Natural killer cell (primary cell): ENCODE measurements around the gene THRAP3. TPM values are rescaled to one million over a fixed set of nuclear protein-coding genes. Genes with fewer than 3 reads are reported as not detected.
"Not testable (repeated sequence)": the region's sequence is repeated elsewhere in the genome, so short reads cannot be mapped to it uniquely, and the experiment has no call there.

ENCODE experiments used
- ATAC-seq, 3 donors: fragments of 150-1000 bp in 2 of 3; fragments of 200-7000 bp in 1 of 3; cut with Tn5 transposase; 1 replicate in 1 of 3; 2 replicates in 2 of 3; pipeline ENCODE4 v1.10.0; 2021; ENCODE audit warnings: mild to moderate bottlenecking in 2 of 3, moderate library complexity in 2 of 3
- DNase-seq, 2 donors: peaks; one replicate each; pipeline versions ENCODE4 v3.0.0 to v3.0.0-alpha.2; 2013 to 2021; ENCODE audit warnings: mixed read lengths in 1 of 2
- H3K27ac ChIP-seq: one replicate; pipeline ENCODE4 v1.5.1; 2013; ENCODE audit warnings: mild to moderate bottlenecking, low read length
- H3K27me3 ChIP-seq: one replicate; pipeline ENCODE4 v1.6.1; 2013; ENCODE audit warnings: low read length; ENCODE audit not compliant: control insufficient read depth, insufficient read depth
- H3K36me3 ChIP-seq: one replicate; pipeline ENCODE4 v1.6.1; 2013; ENCODE audit warnings: low read length; ENCODE audit not compliant: control insufficient read depth, insufficient read depth
- H3K4me1 ChIP-seq: one replicate; pipeline ENCODE4 v1.6.1; 2013; ENCODE audit warnings: low read length; ENCODE audit not compliant: control insufficient read depth, insufficient read depth
- H3K4me3 ChIP-seq: one replicate; pipeline ENCODE4 v1.5.1; 2013; ENCODE audit warnings: low read length
- H3K9me3 ChIP-seq: one replicate; pipeline ENCODE4 v1.6.1; 2013; ENCODE audit warnings: low read length; ENCODE audit not compliant: control insufficient read depth, insufficient read depth
- H3K27ac Mint-ChIP-seq, 2 donors: one replicate each; pipeline ENCODE4 v1.8.0; 2022; ENCODE audit warnings: mild to moderate bottlenecking in 2 of 2, mixed read lengths in 2 of 2, moderate library complexity in 1 of 2
- H3K27me3 Mint-ChIP-seq, 2 donors: one replicate each; pipeline ENCODE4 v1.8.0; 2022; ENCODE audit warnings: low read depth in 2 of 2, mixed read lengths in 2 of 2
- H3K36me3 Mint-ChIP-seq: one replicate; pipeline ENCODE4 v1.8.0; 2022; ENCODE audit warnings: mixed read lengths
- H3K4me1 Mint-ChIP-seq, 2 donors: one replicate each; pipeline ENCODE4 v1.8.0; 2022; ENCODE audit warnings: mixed read lengths in 2 of 2
- H3K4me3 Mint-ChIP-seq: one replicate; pipeline ENCODE4 v1.8.0; 2022; ENCODE audit warnings: mild to moderate bottlenecking, moderate library complexity, mixed read lengths
- H3K9me3 Mint-ChIP-seq, 2 donors: one replicate each; pipeline ENCODE4 v1.8.0; 2022; ENCODE audit warnings: mixed read lengths in 2 of 2
- CTCF ChIP-seq: fragments of 200-600 bp; IDR thresholded peaks from one replicate; pipeline ENCODE4 v1.8.0; 2022; ENCODE audit warnings: antibody characterized with exemption
- WGBS: methylation state at CpG from one replicate; pipeline ENCODE4 v1.1.7; 2013; ENCODE audit warnings: missing lambda C conversion rate; ENCODE audit not compliant: insufficient coverage; 5-methylcytosine and 5-hydroxymethylcytosine counted together
- intact Hi-C: fragments of 100-400 bp; cut with micrococcal nuclease; formaldehyde crosslinking; loops from one replicate; pipeline ENCODE4 v1.14.2; 2022
- total RNA-seq, 4 donors: library from RNA; stranded (reverse); fragments of 120-200 nt in 1 of 4; gene quantifications; one replicate each; pipeline versions ENCODE4 v1.2.3 to v1.2.4, GENCODE V29; 2013 to 2022

THRAP3 gene
- total RNA-seq, 3 donors from 2014 or later (not counting 1 experiment from before 2014, with no cell fraction given): 88.6 to 110 (median 97.4) TPM

GRCh38 chr1:36225283-36225899 is 1.1 kb downstream of the THRAP3 start:
- H3K9me3 ChIP-seq: no peaks in the 10 kb centered on the region
- Mint-ChIP-seq H3K9me3 (no peaks in the 10 kb centered on the region), H3K27ac (peak overlapping the region; percentile 99 to 100), H3K4me3 (peak overlapping the region; percentile 98), H3K27me3 (no peaks in the 10 kb centered on the region), H3K36me3 (no peaks in the 10 kb centered on the region), H3K4me1 (peaks cover 38 to 44% of the 10 kb centered on the region in 2 donors)
- 25% methylated on average over 10 of the region's 10 CpGs for WGBS
- peak overlapping the region; percentile 95 for H3K27ac ChIP-seq
- intact Hi-C loops: loop anchor here (10.0 kb wide), 1 partner anchor 59 kb away; no protein-coding TSS in a partner anchor
- TF ChIP-seq CTCF: no peak
- H3K36me3 ChIP-seq: peaks cover 11% of the 10 kb centered on the region
- peaks cover 25% of the 10 kb centered on the region for H3K4me1 ChIP-seq
- DNase-seq: no peak
- ATAC-seq: no peak
- peak overlapping the region; percentile 78 for H3K4me3 ChIP-seq
- no peaks in the 10 kb centered on the region for H3K27me3 ChIP-seq

- H3K36me3 Mint-ChIP-seq, H3K27me3 Mint-ChIP-seq, H3K4me3 Mint-ChIP-seq, H3K27ac ChIP-seq, H3K4me3 ChIP-seq, ATAC-seq, H3K9me3 Mint-ChIP-seq, H3K9me3 ChIP-seq, intact Hi-C loops, DNase-seq, H3K27me3 ChIP-seq: not testable (repeated sequence)
- H3K4me1 ChIP-seq: peaks cover 23% of the 10 kb centered on the region
- H3K4me1 Mint-ChIP-seq: peaks cover 43 to 47% of the 10 kb centered on the region in 2 donors
- H3K36me3 ChIP-seq: peaks cover 33% of the 10 kb centered on the region
- H3K27ac Mint-ChIP-seq: peak overlapping the region; percentile 70 to 77
- 97% methylated on average over 12 of the region's 12 CpGs for WGBS
These were observed 6.0 kb downstream of the THRAP3 start for GRCh38 chr1:36230279-36230678.

GRCh38 chr1:36231191-36231590 is 6.9 kb downstream of the THRAP3 start:
- Histone ChIP-seq H3K36me3 (peaks cover 36% of the 10 kb centered on the region), H3K4me1 (peaks cover 17% of the 10 kb centered on the region), H3K4me3 (no peak overlapping the region), H3K27me3 (no peaks in the 10 kb centered on the region), H3K27ac (no peak overlapping the region), H3K9me3 (no peaks in the 10 kb centered on the region)
- Mint-ChIP-seq H3K4me3 (no peak overlapping the region), H3K27me3 (no peaks in the 10 kb centered on the region), H3K4me1 (peaks cover 38 to 45% of the 10 kb centered on the region in 2 donors), H3K27ac (peak overlapping the region; percentile 70 to 77), H3K36me3 (no peaks in the 10 kb centered on the region), H3K9me3 (no peaks in the 10 kb centered on the region)
- no peak for DNase-seq
- 88% methylated on average over 1 of the region's 1 CpG for WGBS
- ATAC-seq: no peak
- no peak for TF ChIP-seq CTCF
- intact Hi-C loops: no loop called here

GRCh38 chr1:36232212-36233095 is 8.2 kb downstream of the THRAP3 start:
- peaks cover 14% of the 10 kb centered on the region for H3K4me1 ChIP-seq
- no peaks in the 10 kb centered on the region for H3K27me3 ChIP-seq
- H3K27ac Mint-ChIP-seq: peak overlapping the region; percentile 65 to 77
- no peak overlapping the region for H3K4me3 Mint-ChIP-seq
- H3K9me3 ChIP-seq: no peaks in the 10 kb centered on the region
- ATAC-seq (no peak), DNase-seq (no peak)
- no peaks in the 10 kb centered on the region for H3K27me3 Mint-ChIP-seq
- peak overlapping the region; percentile 68 for H3K27ac ChIP-seq
- intact Hi-C loops: no loop called here
- TF ChIP-seq CTCF: no peak
- peaks cover 31% of the 10 kb centered on the region for H3K36me3 ChIP-seq
- 82% methylated on average over 6 of the region's 11 CpGs for WGBS
- H3K9me3 Mint-ChIP-seq: no peaks in the 10 kb centered on the region
- H3K4me1 Mint-ChIP-seq: peaks cover 34 to 40% of the 10 kb centered on the region in 2 donors
- no peaks in the 10 kb centered on the region for H3K36me3 Mint-ChIP-seq
- no peak overlapping the region for H3K4me3 ChIP-seq
